GM06990 (cell line): Measurements from ENCODE around the gene PANK2.

Source experiments
- DNase-seq: peaks from one replicate; pipeline ENCODE4 v3.0.0-alpha.2; 2011; ENCODE audit not compliant: insufficient read length; ENCODE audit errors: extremely low read depth
- H3K27me3 ChIP-seq: replicated peaks from 2 replicates; pipeline ENCODE4 v1.6.0; 2011; ENCODE audit warnings: low read length; ENCODE audit not compliant: control insufficient read depth, insufficient read depth
- H3K36me3 ChIP-seq: 2 replicates; pipeline ENCODE4 v1.5.1; 2011; ENCODE audit warnings: low read length; ENCODE audit not compliant: control insufficient read depth, insufficient read depth
- H3K4me3 ChIP-seq: replicated peaks from 2 replicates; pipeline ENCODE4 v1.5.1; 2011; ENCODE audit warnings: low read depth, mild to moderate bottlenecking, control low read depth, low read length
- TF ChIP-seq, protein P1 (sequence below): IDR thresholded peaks from 2 replicates; pipeline ENCODE4 v1.5.1; 2011; ENCODE audit warnings: low read length, control low read depth, mild to moderate bottlenecking, inconsistent platforms; ENCODE audit not compliant: insufficient read depth, poor library complexity, severe bottlenecking

Gene PANK2

DNA sequence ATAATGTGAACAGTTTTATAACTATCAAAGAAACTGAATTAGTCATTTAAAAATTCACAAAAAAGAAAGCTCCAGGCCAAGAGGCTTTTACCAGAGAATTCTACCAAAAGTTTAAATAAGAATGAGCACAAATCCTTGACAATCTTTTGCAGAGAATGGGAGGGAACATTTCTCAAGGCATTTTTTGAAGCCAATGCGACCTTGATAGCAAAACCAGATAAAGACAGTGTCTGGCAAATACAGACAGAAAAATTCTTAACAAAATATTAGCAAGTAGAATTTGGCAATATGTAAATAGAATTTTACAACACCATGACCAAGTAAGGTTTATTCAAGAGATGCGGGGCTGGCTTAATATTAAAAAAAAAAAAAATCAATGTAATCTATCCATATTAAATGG, 84.5 kb downstream of the PANK2 start:
- DNase-seq = no peak
- Histone ChIP-seq H3K4me3 (no peak overlapping the region), H3K36me3 (no peaks in the 10 kb centered on the region), H3K27me3 (no peaks in the 10 kb centered on the region)
- TF ChIP-seq, protein P1, sequence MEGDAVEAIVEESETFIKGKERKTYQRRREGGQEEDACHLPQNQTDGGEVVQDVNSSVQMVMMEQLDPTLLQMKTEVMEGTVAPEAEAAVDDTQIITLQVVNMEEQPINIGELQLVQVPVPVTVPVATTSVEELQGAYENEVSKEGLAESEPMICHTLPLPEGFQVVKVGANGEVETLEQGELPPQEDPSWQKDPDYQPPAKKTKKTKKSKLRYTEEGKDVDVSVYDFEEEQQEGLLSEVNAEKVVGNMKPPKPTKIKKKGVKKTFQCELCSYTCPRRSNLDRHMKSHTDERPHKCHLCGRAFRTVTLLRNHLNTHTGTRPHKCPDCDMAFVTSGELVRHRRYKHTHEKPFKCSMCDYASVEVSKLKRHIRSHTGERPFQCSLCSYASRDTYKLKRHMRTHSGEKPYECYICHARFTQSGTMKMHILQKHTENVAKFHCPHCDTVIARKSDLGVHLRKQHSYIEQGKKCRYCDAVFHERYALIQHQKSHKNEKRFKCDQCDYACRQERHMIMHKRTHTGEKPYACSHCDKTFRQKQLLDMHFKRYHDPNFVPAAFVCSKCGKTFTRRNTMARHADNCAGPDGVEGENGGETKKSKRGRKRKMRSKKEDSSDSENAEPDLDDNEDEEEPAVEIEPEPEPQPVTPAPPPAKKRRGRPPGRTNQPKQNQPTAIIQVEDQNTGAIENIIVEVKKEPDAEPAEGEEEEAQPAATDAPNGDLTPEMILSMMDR = no peak

DNA sequence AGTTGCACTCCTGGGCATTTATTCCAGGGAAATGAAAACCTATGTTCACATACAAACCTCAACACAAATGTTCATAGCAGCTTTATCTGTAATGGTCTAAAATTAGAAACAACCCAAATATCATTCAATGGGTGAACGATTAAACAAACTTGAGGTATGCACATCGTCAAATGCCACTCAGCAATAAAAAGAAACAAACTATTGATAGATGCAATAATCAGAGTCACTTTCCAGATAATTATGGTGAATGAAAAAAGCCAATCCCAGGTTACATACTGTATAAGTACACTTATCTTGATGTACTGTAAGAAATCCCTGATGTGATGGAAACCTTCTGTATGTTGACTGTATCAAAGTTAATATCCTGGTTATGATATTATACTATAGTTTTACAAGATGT, 87.3 kb downstream of the PANK2 start:
- H3K27me3 ChIP-seq = no peaks in the 10 kb centered on the region
- H3K36me3 ChIP-seq = no peaks in the 10 kb centered on the region
- TF ChIP-seq, protein P1 = no peak
- DNase-seq = no peak
- H3K4me3 ChIP-seq = no peak overlapping the region
